ENCODE results near the gene FHL3. TPM values are rescaled to one million over a fixed set of nuclear protein-coding genes. Genes with fewer than 3 reads are reported as not detected.
A peak's percentile ranks its signal among the peaks of the same experiment; 100 is the strongest.

Gene FHL3
- total and polyA plus RNA-seq, 2 of the 8 experiments (the other 6 are each of a cell fraction or from before 2014, with no cell fraction given), result 14.3 to 35.6 TPM

DNA sequence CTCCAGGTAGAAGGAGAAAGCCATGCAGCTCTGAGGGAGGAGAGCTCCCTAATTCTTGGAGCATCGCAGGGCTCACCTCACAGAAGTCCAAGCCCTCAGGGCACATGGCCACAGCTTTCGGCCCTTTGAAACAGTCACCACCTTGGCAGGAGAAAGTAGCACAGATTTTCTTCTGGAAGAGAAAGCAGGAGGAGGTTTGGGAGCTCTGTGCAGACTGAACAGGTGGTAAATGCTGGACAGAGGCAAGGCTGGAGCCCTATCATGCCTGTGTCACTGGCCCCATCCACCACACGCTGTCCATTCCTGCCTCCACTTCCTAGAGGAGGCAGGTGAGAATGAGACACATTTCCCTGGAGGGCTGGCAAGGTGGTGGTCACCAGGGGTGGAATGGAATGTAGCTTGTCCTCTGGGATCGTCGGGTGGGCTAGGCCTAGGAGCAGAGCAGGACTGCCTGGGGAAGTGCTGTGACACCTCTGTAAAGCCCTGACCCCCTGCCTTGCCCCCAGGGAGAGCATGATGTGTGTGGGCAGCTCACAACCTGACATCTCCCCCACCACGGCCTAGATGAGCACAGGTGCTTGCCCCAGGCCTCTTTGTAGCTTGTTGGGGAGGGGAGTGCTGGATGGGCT, 55.7 kb downstream of the FHL3 start:
- CTCF ChIA-PET (ENCODE audit: partially characterized antibody), result interaction anchor here (0.6 to 6.0 kb wide), 13 partner anchors 8 to 572 kb away, joined by 3 to 47 read pairs (median 3); partner anchors contain the start of gene MTF1
- POLR2A ChIA-PET (ENCODE audit: partially characterized antibody), result interaction anchor here (0.8 to 4.8 kb wide), 8 partner anchors 8 to 142 kb away, joined by 3 to 19 read pairs (median 4); partner anchors contain the start of genes C1orf122, MTF1 and YRDC
- no peak for FAIRE-seq

More for the DNA sequence above, 55.7 kb downstream of the FHL3 start:
- H3K4ac ChIP-seq (replicated peaks; ENCODE audit: insufficient read length, low read depth, low read length), result peak overlapping the region; percentile 79
- H3K14ac ChIP-seq (ENCODE audit: insufficient read length), result no peak overlapping the region
- no peaks in the 10 kb centered on the region for H3K9me3 ChIP-seq (ENCODE audit: insufficient read depth in 2 of 2, low read depth in 1 of 2, low read length in 1 of 2)
- no peaks in the 10 kb centered on the region for H3K27me3 ChIP-seq (replicated peaks in 1 of 4; ENCODE audit: control insufficient read depth in 3 of 4, extremely low read depth in 1 of 4, insufficient read depth in 3 of 4, low read length in 3 of 4)
- H3K4me1 ChIP-seq (replicated peaks in 1 of 4; ENCODE audit: control insufficient read depth in 3 of 4, insufficient read depth in 4 of 4, low read length in 3 of 4), result peaks cover 0 to 4% (median 1%) of the 10 kb centered on the region in 4 experiments; a peak in 5 of 7 replicates
- H4K20me1 ChIP-seq (replicated peaks in 1 of 2; ENCODE audit: control insufficient read depth in 1 of 2, insufficient read depth in 2 of 2, low read length in 2 of 2), result no peaks in the 10 kb centered on the region
- H3K18ac ChIP-seq (ENCODE audit: extremely low read depth, low read length), result no peak overlapping the region
- H3K79me1 ChIP-seq (ENCODE audit: low read depth, low read length), result no peaks in the 10 kb centered on the region
- TF ChIP-seq EP300 (IDR thresholded peaks at IDR 0.05; ENCODE audit: borderline replicate concordance in 1 of 2, low read depth in 2 of 2, low read length in 2 of 2) (no peak), TCF12 (IDR thresholded peaks at IDR 0.05; ENCODE audit: low read depth, low read length) (no peak), TAF1 (IDR thresholded peaks at IDR 0.05; ENCODE audit: low read depth, low read length) (no peak), BCL11A (IDR thresholded peaks at IDR 0.05; ENCODE audit: low read depth in 2 of 2, low read length in 2 of 2) (no peak), CEBPB (IDR thresholded peaks at IDR 0.05; ENCODE audit: low read depth, low read length) (no peak), CREB1 (IDR thresholded peaks at IDR 0.05) (no peak), POU5F1 (IDR thresholded peaks at IDR 0.05; ENCODE audit: low read depth, low read length) (no peak), NANOG (IDR thresholded peaks at IDR 0.05; ENCODE audit: insufficient read depth, low read depth, low read length, poor library complexity, severe bottlenecking) (no peak)
- TF ChIP-seq, protein P1, sequence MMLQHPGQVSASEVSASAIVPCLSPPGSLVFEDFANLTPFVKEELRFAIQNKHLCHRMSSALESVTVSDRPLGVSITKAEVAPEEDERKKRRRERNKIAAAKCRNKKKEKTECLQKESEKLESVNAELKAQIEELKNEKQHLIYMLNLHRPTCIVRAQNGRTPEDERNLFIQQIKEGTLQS (IDR thresholded peaks at IDR 0.05; ENCODE audit: insufficient read depth, low read depth, low read length), result no peak
- TF ChIP-seq, protein P2, sequence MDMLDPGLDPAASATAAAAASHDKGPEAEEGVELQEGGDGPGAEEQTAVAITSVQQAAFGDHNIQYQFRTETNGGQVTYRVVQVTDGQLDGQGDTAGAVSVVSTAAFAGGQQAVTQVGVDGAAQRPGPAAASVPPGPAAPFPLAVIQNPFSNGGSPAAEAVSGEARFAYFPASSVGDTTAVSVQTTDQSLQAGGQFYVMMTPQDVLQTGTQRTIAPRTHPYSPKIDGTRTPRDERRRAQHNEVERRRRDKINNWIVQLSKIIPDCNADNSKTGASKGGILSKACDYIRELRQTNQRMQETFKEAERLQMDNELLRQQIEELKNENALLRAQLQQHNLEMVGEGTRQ (IDR thresholded peaks at IDR 0.05; ENCODE audit: low read length), result no peak
- H2BK15ac ChIP-seq (ENCODE audit: low read length), result peak overlapping the region; percentile 37; the same call in 1 of the 2 replicates
- 91% methylated on average over 6 of the region's 6 CpGs; no CpG with 5 or more reads in 1 of the 2 experiments for WGBS, 2 experiments (ENCODE audit: extremely low coverage in 1 of 2, insufficient coverage in 1 of 2, insufficient read length in 1 of 2, insufficient replicate concordance in 2 of 2, low coverage in 1 of 2, low lambda C conversion rate in 2 of 2, missing lambda C conversion rate in 1 of 2)
- H3K79me2 ChIP-seq (ENCODE audit: control insufficient read depth in 1 of 2, insufficient read depth in 2 of 2, low read length in 2 of 2), result no peaks in the 10 kb centered on the region
- no peak for DNase-seq (ENCODE audit: low read depth in 1 of 2, low spot score in 2 of 2)
- H2BK5ac ChIP-seq (ENCODE audit: low read depth, low read length), result peak overlapping the region; percentile 44; the same call in 1 of the 2 replicates
- peaks cover 3% of the 10 kb centered on the region; the same call in 1 of the 2 replicates for H3K23me2 ChIP-seq (ENCODE audit: low read depth, low read length)
- H3K9ac ChIP-seq (replicated peaks in 1 of 4; ENCODE audit: extremely low read depth in 1 of 4, low read depth in 3 of 4, low read length in 3 of 4), result no peak overlapping the region
- no peak overlapping the region for H4K5ac ChIP-seq (ENCODE audit: insufficient read length, low read depth, low read length)
- H2BK20ac ChIP-seq (ENCODE audit: low read length), result no peak overlapping the region
- no peak overlapping the region for H3K4me3 ChIP-seq (ENCODE audit: extremely low read depth in 1 of 4, insufficient read depth in 2 of 4, low read depth in 3 of 4, low read length in 4 of 4)
- no peak overlapping the region for H2AFZ ChIP-seq (ENCODE audit: low read length)
- no peak overlapping the region for H3K23ac ChIP-seq (ENCODE audit: insufficient read length)
- no peak overlapping the region for H4K8ac ChIP-seq (ENCODE audit: extremely low read depth, insufficient read depth, low read length)
- H2AK5ac ChIP-seq (ENCODE audit: low read depth, low read length), result no peak overlapping the region
- H2BK12ac ChIP-seq (ENCODE audit: low read depth, low read length), result no peak overlapping the region
- no peaks in the 10 kb centered on the region for H3K36me3 ChIP-seq (ENCODE audit: control insufficient read depth in 2 of 4, insufficient read depth in 4 of 4, low read length in 3 of 4)
- H4K91ac ChIP-seq (replicated peaks; ENCODE audit: insufficient read length, low read length), result peak overlapping the region; percentile 45
- no peak overlapping the region for H3K27ac ChIP-seq (ENCODE audit: low read depth, low read length)
- H3K56ac ChIP-seq (replicated peaks; ENCODE audit: insufficient read length, low read depth, low read length), result no peak overlapping the region
- H2BK120ac ChIP-seq (replicated peaks; ENCODE audit: low read depth, low read length), result no peak overlapping the region
- no peak overlapping the region for H3K4me2 ChIP-seq (ENCODE audit: insufficient read depth in 1 of 2, low read depth in 2 of 2, low read length in 2 of 2)
